GM12865 (cell line): ENCODE measurements around the gene DUSP12.
A peak's percentile ranks its signal among the peaks of the same experiment; 100 is the strongest.
"Not testable (repeated sequence)": the region's sequence is repeated elsewhere in the genome, so short reads cannot be mapped to it uniquely, and the experiment has no call there.

Experiments used
- DNase-seq: peaks from one replicate; pipeline ENCODE4 v3.0.0; 2010; ENCODE audit warnings: low read depth
- H3K4me3 ChIP-seq: 2 replicates; pipeline ENCODE4 v1.5.1; 2011; ENCODE audit warnings: mild to moderate bottlenecking, low read depth, low read length, control low read depth
- TF ChIP-seq, protein P1 (sequence below): IDR thresholded peaks from 2 replicates; pipeline ENCODE4 v1.5.1; 2011; ENCODE audit warnings: low read length, control low read depth, low read depth, inconsistent platforms; ENCODE audit not compliant: insufficient read depth; ENCODE audit errors: missing control alignments

DUSP12 gene

DNA sequence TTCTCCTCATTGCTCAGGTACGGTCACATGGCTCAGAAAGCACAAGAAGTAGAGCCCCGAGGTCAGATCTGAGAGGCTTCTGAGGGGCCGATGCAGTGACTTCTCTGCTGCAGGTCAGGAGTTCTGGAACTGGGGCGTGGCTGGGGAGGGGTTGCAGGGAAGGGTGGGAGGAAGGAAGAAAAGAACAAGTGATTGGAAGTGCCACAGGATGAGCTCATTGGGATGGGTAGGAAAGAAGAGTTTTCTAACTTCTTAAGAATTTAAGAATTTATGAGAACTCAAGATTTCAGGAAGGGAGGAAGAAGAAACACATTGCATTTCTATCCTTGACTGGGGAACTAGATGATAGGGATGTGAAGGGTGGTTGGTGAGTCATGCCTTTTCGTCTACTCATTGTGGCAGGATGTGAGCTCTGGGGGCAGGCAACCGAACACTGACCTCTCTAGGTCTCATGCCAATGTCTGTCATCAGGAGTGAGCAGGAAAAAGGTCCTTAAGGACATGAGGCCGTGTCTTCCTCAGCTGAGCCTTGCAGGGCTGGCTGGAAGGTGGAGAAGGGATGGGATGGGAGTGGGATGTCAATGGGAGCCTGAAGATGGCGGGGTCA is 27.7 kb upstream of the DUSP12 start:
- TF ChIP-seq, protein P1, sequence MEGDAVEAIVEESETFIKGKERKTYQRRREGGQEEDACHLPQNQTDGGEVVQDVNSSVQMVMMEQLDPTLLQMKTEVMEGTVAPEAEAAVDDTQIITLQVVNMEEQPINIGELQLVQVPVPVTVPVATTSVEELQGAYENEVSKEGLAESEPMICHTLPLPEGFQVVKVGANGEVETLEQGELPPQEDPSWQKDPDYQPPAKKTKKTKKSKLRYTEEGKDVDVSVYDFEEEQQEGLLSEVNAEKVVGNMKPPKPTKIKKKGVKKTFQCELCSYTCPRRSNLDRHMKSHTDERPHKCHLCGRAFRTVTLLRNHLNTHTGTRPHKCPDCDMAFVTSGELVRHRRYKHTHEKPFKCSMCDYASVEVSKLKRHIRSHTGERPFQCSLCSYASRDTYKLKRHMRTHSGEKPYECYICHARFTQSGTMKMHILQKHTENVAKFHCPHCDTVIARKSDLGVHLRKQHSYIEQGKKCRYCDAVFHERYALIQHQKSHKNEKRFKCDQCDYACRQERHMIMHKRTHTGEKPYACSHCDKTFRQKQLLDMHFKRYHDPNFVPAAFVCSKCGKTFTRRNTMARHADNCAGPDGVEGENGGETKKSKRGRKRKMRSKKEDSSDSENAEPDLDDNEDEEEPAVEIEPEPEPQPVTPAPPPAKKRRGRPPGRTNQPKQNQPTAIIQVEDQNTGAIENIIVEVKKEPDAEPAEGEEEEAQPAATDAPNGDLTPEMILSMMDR: no peak
- no peak overlapping the region for H3K4me3 ChIP-seq
- DNase-seq: peak; percentile 33

DNA sequence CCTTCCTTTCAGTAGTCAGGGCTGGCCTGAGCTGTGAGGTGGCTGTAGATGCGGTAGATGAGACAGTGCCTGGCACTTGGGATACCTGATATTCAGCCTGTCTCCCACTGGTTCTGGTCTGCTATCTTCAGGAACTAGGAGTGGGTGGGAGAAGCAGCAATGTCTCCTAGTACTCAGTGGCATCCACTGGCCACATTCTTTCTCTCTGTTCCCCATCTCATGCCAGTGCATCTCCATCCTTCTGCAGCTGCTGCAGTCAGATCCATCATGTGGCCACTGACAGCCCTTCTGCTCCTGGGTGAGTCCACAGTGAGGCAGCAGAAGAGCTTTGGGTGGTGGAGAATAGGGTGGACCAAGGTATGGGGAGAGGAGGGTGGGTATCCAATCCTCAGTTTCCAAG is 27.2 kb upstream of the DUSP12 start:
- TF ChIP-seq, protein P1: no peak
- no peak overlapping the region for H3K4me3 ChIP-seq
- no peak for DNase-seq

DNA sequence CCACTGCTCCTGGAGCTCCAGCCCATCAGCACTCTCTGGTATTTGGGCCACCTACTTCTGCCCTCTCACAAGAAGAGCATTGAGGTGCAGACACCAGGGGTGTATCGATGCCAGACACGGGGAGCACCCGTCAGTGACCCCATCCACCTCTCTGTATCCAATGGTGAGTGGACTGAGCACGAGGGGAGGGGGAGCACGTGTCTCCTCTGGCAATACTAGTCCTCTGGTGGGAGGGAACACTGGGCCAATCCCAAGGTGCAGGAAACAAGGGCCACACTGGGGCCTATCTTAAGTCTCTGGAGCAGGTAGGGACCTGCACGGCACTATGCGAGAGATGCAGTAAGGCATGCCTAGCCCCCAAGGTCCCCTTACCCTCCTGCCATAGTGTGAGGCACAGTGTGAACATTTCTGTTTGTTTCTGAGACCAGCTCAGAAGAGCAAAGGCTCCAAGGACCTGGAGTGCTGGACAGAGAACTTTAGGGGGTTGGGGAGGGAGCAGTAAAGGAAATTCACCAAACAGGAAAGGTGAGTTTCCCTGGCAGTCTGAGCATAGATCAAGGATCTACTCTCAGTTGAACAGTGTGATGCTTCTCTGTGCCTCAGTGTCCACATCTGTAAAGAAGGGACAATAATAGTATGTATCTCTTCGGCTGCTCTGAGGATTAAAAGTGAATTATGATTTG is 26.0 kb upstream of the DUSP12 start:
- H3K4me3 ChIP-seq: no peak overlapping the region
- TF ChIP-seq, protein P1: no peak
- DNase-seq: no peak

DNA sequence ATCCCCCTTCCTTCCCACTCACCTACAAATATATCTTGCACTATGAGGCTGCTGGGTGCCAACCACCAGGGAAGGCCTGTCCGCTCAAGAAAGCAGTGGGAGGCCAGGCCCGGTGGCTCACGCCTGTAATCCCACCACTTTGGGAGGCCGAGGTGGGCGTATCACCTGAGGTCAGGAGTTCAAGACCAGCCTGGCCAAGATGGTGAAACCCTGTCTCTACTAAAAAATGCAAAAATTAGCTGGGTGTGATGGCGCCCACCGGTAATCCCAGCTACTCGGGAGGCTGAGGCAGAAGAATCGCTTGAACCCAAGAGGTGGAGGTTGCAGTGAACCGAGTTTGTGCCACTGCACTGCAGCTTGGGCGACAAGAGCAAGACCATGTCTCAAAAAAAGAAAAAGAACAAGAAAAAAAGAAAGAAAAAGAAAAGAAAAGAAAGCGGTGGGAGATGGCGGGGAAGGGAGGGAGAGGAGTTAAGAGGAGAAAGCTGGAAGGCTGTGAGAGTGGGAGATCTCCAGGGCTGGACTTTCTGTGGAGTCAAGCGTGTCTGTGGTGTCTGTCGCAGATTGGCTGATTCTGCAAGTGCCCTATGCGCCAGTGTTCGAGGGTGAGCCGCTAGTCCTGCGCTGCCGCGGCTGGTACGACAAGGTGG is 24.2 kb upstream of the DUSP12 start:
- DNase-seq: not testable (repeated sequence)
- H3K4me3 ChIP-seq: peak overlapping the region; percentile 94

DNA sequence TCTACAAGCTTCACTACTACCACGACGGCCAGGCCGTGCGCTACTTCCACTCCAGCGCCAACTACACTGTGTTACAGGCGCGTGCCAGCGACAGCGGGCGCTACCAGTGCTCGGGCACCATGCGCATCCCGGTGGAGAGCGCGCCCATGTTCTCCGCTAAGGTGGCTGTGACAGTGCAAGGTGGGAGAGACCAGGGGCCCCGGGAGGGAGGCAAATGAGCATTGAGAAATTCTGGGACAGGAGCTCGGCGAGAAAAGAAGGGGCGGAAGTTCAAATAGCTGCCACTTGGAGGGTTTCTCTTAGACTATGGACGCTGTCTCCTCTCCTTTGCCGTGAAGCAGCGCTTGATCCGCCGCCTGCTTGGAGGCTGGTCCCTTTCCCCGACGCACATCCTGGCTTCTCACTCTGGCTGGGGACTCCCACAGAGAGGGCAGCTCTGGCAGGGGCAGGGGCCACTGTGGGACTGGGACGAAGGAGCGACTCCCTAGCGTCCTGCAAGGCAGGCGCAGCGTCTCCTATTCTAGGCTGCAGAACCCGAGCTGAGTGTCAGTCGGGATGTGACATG is 23.6 kb upstream of the DUSP12 start:
- TF ChIP-seq, protein P1: peak; percentile 6
- H3K4me3 ChIP-seq: peak overlapping the region; percentile 94
- peak; percentile 73 for DNase-seq

DNA sequence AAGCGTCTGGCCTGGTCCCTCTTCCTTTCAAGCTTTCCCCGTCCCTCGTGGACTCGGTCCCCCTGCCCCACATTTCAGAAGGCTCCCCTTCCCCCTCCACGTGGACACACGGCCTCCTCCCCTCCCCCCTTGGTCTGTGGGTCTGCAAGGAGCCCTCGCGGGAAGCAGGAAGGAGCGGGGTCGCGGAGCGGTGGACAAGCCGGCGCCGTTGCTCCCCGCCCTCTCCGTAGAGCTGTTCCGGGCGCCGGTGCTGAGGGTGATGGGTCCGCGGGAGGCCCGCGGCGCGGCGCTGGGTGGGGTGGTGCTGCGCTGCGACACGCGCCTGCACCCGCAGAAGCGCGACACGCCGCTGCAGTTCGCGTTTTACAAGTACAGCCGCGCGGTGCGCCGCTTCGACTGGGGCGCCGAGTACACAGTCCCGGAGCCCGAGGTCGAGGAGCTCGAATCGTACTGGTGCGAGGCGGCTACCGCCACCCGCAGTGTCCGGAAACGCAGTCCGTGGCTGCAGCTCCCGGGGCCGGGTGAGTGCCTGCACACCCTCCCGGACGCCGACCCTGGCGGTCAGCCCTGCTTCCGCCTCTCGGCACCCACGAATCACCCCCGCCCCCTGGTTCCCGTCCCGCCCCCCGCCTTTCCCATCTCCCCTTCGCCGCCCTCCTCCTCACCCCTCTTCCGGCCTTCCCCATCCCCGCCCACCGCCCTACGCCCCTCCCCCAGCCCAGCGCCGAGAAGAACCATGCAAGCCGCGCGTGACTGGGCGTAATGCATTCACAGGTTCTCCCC is 22.9 kb upstream of the DUSP12 start:
- H3K4me3 ChIP-seq: peak overlapping the region; percentile 94
- TF ChIP-seq, protein P1: no peak
- DNase-seq: peak; percentile 95
